Measurements from ENCODE around the gene CASQ1. TPM values are rescaled to one million over a fixed set of nuclear protein-coding genes. Genes with fewer than 3 reads are reported as not detected.

The CASQ1 gene
- total RNA-seq, 1 experiment from 2014 or later = not detected

DNA sequence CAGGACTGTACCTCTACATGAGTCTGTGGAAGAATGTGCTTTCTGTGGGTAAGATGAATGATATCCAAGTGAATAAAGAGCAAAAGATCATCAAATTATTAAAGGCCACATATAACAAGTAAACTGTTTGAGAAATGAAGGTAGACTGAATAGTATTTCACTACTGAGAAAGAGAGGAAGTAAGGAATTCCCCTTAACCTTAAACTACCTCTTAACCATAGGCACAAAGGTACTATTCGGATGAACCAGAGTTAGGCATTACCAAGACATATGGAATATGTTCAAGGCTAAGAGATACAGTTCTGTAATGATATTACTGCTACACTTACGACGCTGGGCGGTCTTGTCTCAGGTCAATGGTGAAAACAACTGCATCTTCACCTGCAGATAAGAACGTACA is 46.4 kb downstream of the CASQ1 start:
- Mint-ChIP-seq H3K4me1 (ENCODE audit: insufficient read depth, unreplicated experiment) (peaks cover 6% of the 10 kb centered on the region), H3K36me3 (ENCODE audit: insufficient read depth, unreplicated experiment) (peaks cover 96% of the 10 kb centered on the region), H3K27me3 (ENCODE audit: insufficient read depth, unreplicated experiment) (no peaks in the 10 kb centered on the region), H3K9me3 (ENCODE audit: unreplicated experiment) (no peaks in the 10 kb centered on the region), H3K27ac (ENCODE audit: low read depth, unreplicated experiment) (no peak overlapping the region), H3K4me3 (ENCODE audit: unreplicated experiment) (no peak overlapping the region)
- no peak for DNase-seq (ENCODE audit: unreplicated experiment)
- intact Hi-C loops (cut with micrococcal nuclease) = no loop called here
- CTCF ChIA-PET = interaction anchor here (1.4 to 8.2 kb wide), 5 partner anchors 16 to 136 kb away, joined by 3 to 103 read pairs (median 13); no protein-coding TSS in a partner anchor
- TF ChIP-seq, protein P1, sequence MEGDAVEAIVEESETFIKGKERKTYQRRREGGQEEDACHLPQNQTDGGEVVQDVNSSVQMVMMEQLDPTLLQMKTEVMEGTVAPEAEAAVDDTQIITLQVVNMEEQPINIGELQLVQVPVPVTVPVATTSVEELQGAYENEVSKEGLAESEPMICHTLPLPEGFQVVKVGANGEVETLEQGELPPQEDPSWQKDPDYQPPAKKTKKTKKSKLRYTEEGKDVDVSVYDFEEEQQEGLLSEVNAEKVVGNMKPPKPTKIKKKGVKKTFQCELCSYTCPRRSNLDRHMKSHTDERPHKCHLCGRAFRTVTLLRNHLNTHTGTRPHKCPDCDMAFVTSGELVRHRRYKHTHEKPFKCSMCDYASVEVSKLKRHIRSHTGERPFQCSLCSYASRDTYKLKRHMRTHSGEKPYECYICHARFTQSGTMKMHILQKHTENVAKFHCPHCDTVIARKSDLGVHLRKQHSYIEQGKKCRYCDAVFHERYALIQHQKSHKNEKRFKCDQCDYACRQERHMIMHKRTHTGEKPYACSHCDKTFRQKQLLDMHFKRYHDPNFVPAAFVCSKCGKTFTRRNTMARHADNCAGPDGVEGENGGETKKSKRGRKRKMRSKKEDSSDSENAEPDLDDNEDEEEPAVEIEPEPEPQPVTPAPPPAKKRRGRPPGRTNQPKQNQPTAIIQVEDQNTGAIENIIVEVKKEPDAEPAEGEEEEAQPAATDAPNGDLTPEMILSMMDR (IDR thresholded peaks at IDR 0.05; ENCODE audit: unreplicated experiment) = no peak
- BruUV-seq (replicated peaks) = no TSS peak
- POLR2A ChIA-PET = interaction anchor here (0.9 to 1.0 kb wide), 3 partner anchors 14 to 24 kb away, joined by 3 read pairs; no protein-coding TSS in a partner anchor

DNA sequence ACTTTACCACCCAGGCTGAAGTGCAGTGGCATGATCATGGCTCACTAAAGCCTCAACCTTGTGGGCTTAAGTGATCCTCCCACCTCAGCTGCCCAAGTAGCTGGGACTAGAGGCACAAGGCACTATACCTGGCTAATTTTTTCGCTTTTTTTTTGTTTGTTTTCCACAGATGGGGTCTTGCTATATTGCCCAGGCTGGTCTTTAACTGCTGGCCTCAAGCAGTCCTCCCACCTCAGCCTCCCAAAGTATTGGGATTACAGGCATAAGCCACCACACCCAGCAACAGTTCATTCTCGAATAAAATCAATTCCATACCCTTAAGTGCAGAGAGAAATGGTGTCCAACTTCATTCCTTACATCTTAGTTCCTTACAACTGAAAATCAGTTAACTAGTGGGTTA is 47.2 kb downstream of the CASQ1 start:
- peak overlapping the region; percentile 39 for H3K27ac Mint-ChIP-seq (ENCODE audit: low read depth, unreplicated experiment)
- peaks cover 95% of the 10 kb centered on the region for H3K36me3 Mint-ChIP-seq (ENCODE audit: insufficient read depth, unreplicated experiment)
- no peaks in the 10 kb centered on the region for H3K9me3 Mint-ChIP-seq (ENCODE audit: unreplicated experiment)
- intact Hi-C loops (cut with micrococcal nuclease) = no loop called here
- no peaks in the 10 kb centered on the region for H3K27me3 Mint-ChIP-seq (ENCODE audit: insufficient read depth, unreplicated experiment)
- H3K4me1 Mint-ChIP-seq (ENCODE audit: insufficient read depth, unreplicated experiment) = peaks cover 6% of the 10 kb centered on the region
- DNase-seq (ENCODE audit: unreplicated experiment) = no peak
- POLR2A ChIA-PET = no interaction called here
- CTCF ChIA-PET = interaction anchor here (1.4 to 11.9 kb wide), 5 partner anchors 12 to 137 kb away, joined by 3 to 103 read pairs (median 32); no protein-coding TSS in a partner anchor
- no TSS peak for BruUV-seq (replicated peaks)
- TF ChIP-seq, protein P1 (IDR thresholded peaks at IDR 0.05; ENCODE audit: unreplicated experiment) = no peak
- H3K4me3 Mint-ChIP-seq (ENCODE audit: unreplicated experiment) = no peak overlapping the region

DNA sequence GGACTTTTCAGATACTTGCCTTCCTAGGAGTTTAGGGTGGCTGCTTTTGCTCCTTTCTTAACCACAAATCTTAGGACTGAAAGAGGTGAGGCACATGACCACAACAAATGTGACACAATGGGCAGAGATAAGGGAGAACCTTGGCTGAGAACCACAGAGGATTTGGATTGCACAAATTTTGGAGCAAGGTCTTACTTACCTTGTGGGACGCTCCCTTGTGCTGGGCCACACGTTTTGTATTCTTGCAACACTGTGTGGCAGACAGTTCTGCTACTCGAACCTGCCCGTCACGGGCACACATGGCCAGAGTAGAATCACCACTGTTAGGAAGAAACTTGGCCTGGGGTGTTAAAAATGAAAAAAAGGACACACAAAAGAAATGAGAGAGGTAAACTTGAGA is 48.0 kb downstream of the CASQ1 start:
- peak overlapping the region; percentile 39 for H3K27ac Mint-ChIP-seq (ENCODE audit: low read depth, unreplicated experiment)
- POLR2A ChIA-PET = interaction anchor here (1.0 to 1.6 kb wide), 5 partner anchors 13 to 50 kb away, joined by 3 to 6 read pairs (median 6); partner anchors contain the start of gene PEX19
- CTCF ChIA-PET = interaction anchor here (0.5 to 11.9 kb wide), 13 partner anchors 10 to 388 kb away, joined by 3 to 103 read pairs (median 7); no protein-coding TSS in a partner anchor
- TF ChIP-seq, protein P1 (IDR thresholded peaks at IDR 0.05; ENCODE audit: unreplicated experiment) = no peak
- intact Hi-C loops (cut with micrococcal nuclease) = no loop called here
- no TSS peak for BruUV-seq (replicated peaks)
- peaks cover 95% of the 10 kb centered on the region for H3K36me3 Mint-ChIP-seq (ENCODE audit: insufficient read depth, unreplicated experiment)
- no peaks in the 10 kb centered on the region for H3K9me3 Mint-ChIP-seq (ENCODE audit: unreplicated experiment)
- H3K4me1 Mint-ChIP-seq (ENCODE audit: insufficient read depth, unreplicated experiment) = peaks cover 6% of the 10 kb centered on the region
- H3K4me3 Mint-ChIP-seq (ENCODE audit: unreplicated experiment) = no peak overlapping the region
- no peak for DNase-seq (ENCODE audit: unreplicated experiment)
- no peaks in the 10 kb centered on the region for H3K27me3 Mint-ChIP-seq (ENCODE audit: insufficient read depth, unreplicated experiment)

DNA sequence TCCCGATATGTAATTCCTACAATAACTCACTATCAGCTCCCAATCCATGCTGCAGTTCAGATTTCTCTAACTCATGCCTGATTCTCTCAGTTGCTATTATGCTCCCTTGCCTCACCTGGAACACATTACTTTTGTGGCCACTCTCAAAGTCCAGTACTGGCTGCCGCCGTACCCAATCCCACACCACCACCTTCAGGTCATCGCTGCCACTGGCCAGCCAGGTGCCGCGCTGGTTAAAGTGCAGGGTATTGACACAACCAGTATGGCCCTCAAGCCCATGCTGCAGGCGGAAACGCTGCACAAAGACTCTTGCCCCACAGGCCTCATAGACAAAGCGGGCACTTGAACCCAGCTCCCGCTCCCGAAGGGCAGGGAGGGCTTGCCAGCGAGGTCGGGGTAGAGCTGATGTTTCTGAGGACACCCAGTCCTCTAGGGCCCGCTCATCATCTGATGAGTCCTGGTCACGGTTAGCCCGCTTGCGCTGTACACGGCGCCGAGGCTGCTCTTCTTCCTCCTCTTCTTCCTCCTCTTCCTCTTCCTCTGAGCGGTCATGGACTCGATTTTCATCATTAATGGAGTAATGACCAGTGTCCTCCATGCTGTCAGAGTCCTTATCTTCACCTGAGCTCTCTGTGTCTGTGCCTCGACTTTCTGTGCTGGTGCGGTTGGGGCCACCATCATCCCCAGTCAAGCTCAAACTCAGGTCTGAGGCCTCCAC is 49.4 kb downstream of the CASQ1 start:
- no peaks in the 10 kb centered on the region for H3K27me3 Mint-ChIP-seq (ENCODE audit: insufficient read depth, unreplicated experiment)

More for the DNA sequence above, 49.4 kb downstream of the CASQ1 start:
- POLR2A ChIA-PET = interaction anchor here (0.6 to 1.6 kb wide), 7 partner anchors 10 to 285 kb away, joined by 3 to 6 read pairs (median 5); partner anchors contain the start of gene PEX19
- intact Hi-C loops (cut with micrococcal nuclease) = no loop called here
- TF ChIP-seq, protein P1 (IDR thresholded peaks at IDR 0.05; ENCODE audit: unreplicated experiment) = no peak
- Mint-ChIP-seq H3K9me3 (ENCODE audit: unreplicated experiment) (no peaks in the 10 kb centered on the region), H3K27ac (ENCODE audit: low read depth, unreplicated experiment) (peak overlapping the region; percentile 1), H3K4me1 (ENCODE audit: insufficient read depth, unreplicated experiment) (peaks cover 6% of the 10 kb centered on the region), H3K36me3 (ENCODE audit: insufficient read depth, unreplicated experiment) (peaks cover 95% of the 10 kb centered on the region), H3K4me3 (ENCODE audit: unreplicated experiment) (no peak overlapping the region)
- no peak for DNase-seq (ENCODE audit: unreplicated experiment)
- TSS peak; percentile 50 for BruUV-seq (replicated peaks)
- CTCF ChIA-PET = interaction anchor here (0.6 to 11.9 kb wide), 15 partner anchors 8 to 369 kb away, joined by 3 to 103 read pairs (median 3); no protein-coding TSS in a partner anchor

All from MCF 10A (cell line).